Measurements from ENCODE around the gene FGF21. TPM values are rescaled to one million over a fixed set of nuclear protein-coding genes. Genes with fewer than 3 reads are reported as not detected.

Gene FGF21
- total and polyA plus RNA-seq, 10 of the 15 experiments (the other 5 are each of a cell fraction or from before 2014, with no cell fraction given): not detected

GRCh38 chr19:48739404-48740163 lies 15.7 kb upstream of the FGF21 start:
- POLR2A ChIA-PET: no interaction called here
- RAD21 ChIA-PET (ENCODE audit: unreplicated experiment): interaction anchor here (1.5 kb wide), 1 partner anchor 48 kb away, joined by 3 read pairs; no protein-coding TSS in a partner anchor
- Histone ChIP-seq H3K4me3 (peak overlapping the region; percentile 44; the same call in 1 of the 2 replicates), H3K36me3 (ENCODE audit: control insufficient read depth in 2 of 2, insufficient read depth in 2 of 2, low read length in 1 of 2) (no peaks in the 10 kb centered on the region), H3K4me1 (ENCODE audit: control insufficient read depth, insufficient read depth, low read length) (peaks cover 5% of the 10 kb centered on the region), H3K9me3 (replicated peaks; ENCODE audit: control insufficient read depth, insufficient read depth, low read length) (no peaks in the 10 kb centered on the region; the same call in 2 of the 3 replicates), H2AFZ (ENCODE audit: control insufficient read depth, low read depth, low read length) (peak overlapping the region; percentile 69), H3K9ac (ENCODE audit: control insufficient read depth, insufficient read depth, low read length) (no peak overlapping the region), H3K27ac (ENCODE audit: control insufficient read depth, insufficient read depth) (no peak overlapping the region), H3K4me2 (ENCODE audit: control insufficient read depth, insufficient read depth) (peak overlapping the region; percentile 75), H4K20me1 (ENCODE audit: control insufficient read depth, insufficient read depth) (no peaks in the 10 kb centered on the region), H3K79me2 (ENCODE audit: control insufficient read depth, insufficient read depth, low read length) (no peaks in the 10 kb centered on the region), H3K27me3 (replicated peaks in 1 of 2; ENCODE audit: control insufficient read depth in 2 of 2, insufficient read depth in 2 of 2, low read length in 1 of 2) (peaks cover 6 to 9% of the 10 kb centered on the region in 2 experiments; a peak in 3 of 4 replicates)
- no peak for FAIRE-seq
- no peak for DNase-seq (ENCODE audit: low read depth, low spot score)
- 8% methylated on average over 14 of the region's 51 CpGs for WGBS (ENCODE audit: insufficient coverage, insufficient replicate concordance, low lambda C conversion rate, missing lambda C conversion rate)
- intact Hi-C loops (cut with micrococcal nuclease; ENCODE audit: unreplicated experiment) (no loop called here), in situ Hi-C loops (cut with MboI) (no loop called here)
- BruUV-seq (replicated peaks): no TSS peak
- SMC1A ChIA-PET (ENCODE audit: uncharacterized antibody, unreplicated experiment): interaction anchor here (1.1 kb wide), 1 partner anchor 19 kb away, joined by 3 read pairs; no protein-coding TSS in a partner anchor
- CTCF ChIA-PET: interaction anchor here (1.1 to 1.2 kb wide), 3 partner anchors 43 to 65 kb away, joined by 3 read pairs; no protein-coding TSS in a partner anchor
- TF ChIP-seq EED (IDR thresholded peaks at IDR 0.05; ENCODE audit: low read depth) (no peak), SUZ12 (IDR thresholded peaks at IDR 0.05; ENCODE audit: unreplicated experiment) (peak; percentile 46), EGR1 (IDR thresholded peaks at IDR 0.05; ENCODE audit: borderline replicate concordance in 1 of 2, low read depth in 2 of 2, low read length in 2 of 2) (peak in 1 of 2 experiments; percentile 63; a peak in 1 of 3 replicates), E2F4 (IDR thresholded peaks at IDR 0.05; ENCODE audit: low read depth, low read length) (no peak), MLLT1 (IDR thresholded peaks at IDR 0.05) (no peak)
- no peak for ATAC-seq

Measured in GM12878 (cell line).